K562 (cell line): Measurements from ENCODE around the gene UBN1. TPM values are rescaled to one million over a fixed set of nuclear protein-coding genes. Genes with fewer than 3 reads are reported as not detected.

Experiments used
- ATAC-seq: fragments of 200-7000 bp; cut with Tn5 transposase; 3 replicates; pipeline ENCODE4 v1.9.1; 2020; ENCODE audit warnings: moderate library complexity
- BruUV-seq: library from RNA; stranded (reverse); fragments of 400-500 nt; replicated peaks from 2 replicates; lab custom pipeline; 2021; lab: Mats Ljungman, UMichigan
- CTCF ChIA-PET: fragments of 300-600 bp; formaldehyde crosslinking; extraction: SDS; loops from one replicate; lab custom pipeline; 2021; ENCODE audit warnings: low intra/inter-chr PET ratio; lab: Yijun Ruan, JAX
- POLR2A ChIA-PET: fragments of 300-600, 350-650 bp; sonication (Branson Sonifier 250); formaldehyde crosslinking; extraction: SDS; loops from one replicate; lab custom pipeline; 2021; ENCODE audit warnings: antibody characterized with exemption, inconsistent platforms; lab: Yijun Ruan, JAX
- DNase-seq, 4 experiments: peaks; one replicate each; pipeline versions ENCODE4 v3.0.0 to v3.0.0-alpha.2; 2011 to 2018; ENCODE audit warnings: low spot score in 3 of 4, mixed read lengths in 3 of 4; ENCODE audit errors: extremely low read depth in 1 of 4
- FAIRE-seq: peaks from 2 replicates; lab custom pipeline; 2011; peaks lifted over from hg19 to GRCh38; lab: Jason Lieb, UNC
- H2AFZ ChIP-seq: 2 replicates; pipeline ENCODE4 v1.6.0; 2011; ENCODE audit warnings: low read depth, low read length, control low read depth, inconsistent platforms
- H3K27ac ChIP-seq: fragments of 200-600 bp; 3 replicates; pipeline ENCODE4 v1.8.0; 2011; ENCODE audit warnings: low read depth, mild to moderate bottlenecking, control low read depth, inconsistent platforms, low read length, moderate library complexity, mixed read lengths; ENCODE audit errors: extremely low read depth
- H3K27me3 ChIP-seq, 2 experiments: fragments of 300-600 bp in 1 of 2; 2 replicates in 1 of 2; 3 replicates in 1 of 2; pipeline versions ENCODE4 v1.6.0 to v1.8.0; 2011; ENCODE audit warnings: inconsistent platforms in 2 of 2, low read length in 2 of 2, mild to moderate bottlenecking in 1 of 2, mixed read lengths in 1 of 2, moderate library complexity in 1 of 2; ENCODE audit not compliant: control insufficient read depth in 2 of 2, insufficient read depth in 2 of 2
- H3K36me3 ChIP-seq: fragments of 300-600 bp; 3 replicates; pipeline ENCODE4 v1.8.0; 2011; ENCODE audit warnings: mild to moderate bottlenecking, low read length, inconsistent platforms; ENCODE audit not compliant: control insufficient read depth, insufficient read depth
- H3K4me1 ChIP-seq, 2 experiments: fragments of 200-600 bp in 1 of 2; replicated peaks in 1 of 2; 2 replicates in 1 of 2; 3 replicates in 1 of 2; pipeline versions ENCODE4 v1.5.1 to v1.8.0; 2011; ENCODE audit warnings: inconsistent platforms in 2 of 2, low read length in 2 of 2, mild to moderate bottlenecking in 1 of 2, mixed read lengths in 1 of 2, moderate library complexity in 1 of 2; ENCODE audit not compliant: control insufficient read depth in 2 of 2, insufficient read depth in 2 of 2
- H3K4me2 ChIP-seq: 2 replicates; pipeline ENCODE4 v1.6.1; 2011; ENCODE audit warnings: low read length, control low read depth, inconsistent platforms, mixed read lengths; ENCODE audit not compliant: insufficient read depth
- H3K4me3 ChIP-seq: fragments of 200-600 bp; sonication (generic), shearing (Covaris generic); 2 replicates; pipeline ENCODE4 v1.5.1; 2016; ENCODE audit warnings: control low read depth, inconsistent platforms
- H3K79me2 ChIP-seq: fragments of 200-600 bp; 3 replicates; pipeline ENCODE4 v1.8.0; 2011; ENCODE audit warnings: low read length, inconsistent platforms; ENCODE audit not compliant: control insufficient read depth, insufficient read depth
- H3K9ac ChIP-seq, 2 experiments: 2 replicates each; pipeline versions ENCODE4 v1.6.0 to v1.6.1; 2011; ENCODE audit warnings: low read depth in 2 of 2, low read length in 2 of 2, control low read depth in 1 of 2, inconsistent platforms in 1 of 2, mild to moderate bottlenecking in 1 of 2, mixed read lengths in 1 of 2; ENCODE audit not compliant: insufficient read depth in 1 of 2
- H3K9me1 ChIP-seq: one replicate; pipeline ENCODE4 v1.6.0; 2011; ENCODE audit warnings: inconsistent platforms, mild to moderate bottlenecking, low read length, moderate library complexity; ENCODE audit not compliant: control insufficient read depth, insufficient read depth
- H3K9me3 ChIP-seq: replicated peaks from 2 replicates; pipeline ENCODE4 v1.5.1; 2011; ENCODE audit warnings: low read depth, low read length, inconsistent platforms; ENCODE audit not compliant: control insufficient read depth, insufficient read depth
- H4K20me1 ChIP-seq: replicated peaks from 2 replicates; pipeline ENCODE4 v1.6.1; 2011; ENCODE audit warnings: low read length, inconsistent platforms, mixed read lengths; ENCODE audit not compliant: control insufficient read depth, insufficient read depth
- ATF1 ChIP-seq, 2 experiments: fragments of 450-650 bp in 1 of 2; IDR thresholded peaks; 2 replicates each; pipeline ENCODE4 v1.6.1; 2016; ENCODE audit warnings: missing compliant biosample characterization in 1 of 2, missing genetic modification characterization in 1 of 2
- CCAR2 ChIP-seq: fragments of 200-400 bp; formaldehyde crosslinking; IDR thresholded peaks from 2 replicates; pipeline ENCODE4 v1.6.1; 2017; ENCODE audit warnings: mild to moderate bottlenecking, low read depth, low read length
- CTCF ChIP-seq, 3 experiments: IDR thresholded peaks in 2 of 3; conservative IDR thresholded peaks in 1 of 3; 2 replicates each; pipeline ENCODE4 v1.5.1; 2011 to 2012; ENCODE audit warnings: low read length in 3 of 3, mild to moderate bottlenecking in 3 of 3, control low read depth in 2 of 3, improper control_type of control experiment in 1 of 3, inconsistent platforms in 1 of 3, low read depth in 1 of 3, mixed read lengths in 1 of 3, moderate library complexity in 1 of 3; ENCODE audit not compliant: insufficient read depth in 2 of 3
- RBM22 ChIP-seq: fragments of 200-400 bp; formaldehyde crosslinking; IDR thresholded peaks from 2 replicates; pipeline ENCODE4 v1.6.1; 2018; ENCODE audit warnings: low read length, low read depth; ENCODE audit not compliant: poor library complexity, severe bottlenecking
- RUNX1 ChIP-seq: sonication (generic); IDR thresholded peaks from 2 replicates; pipeline ENCODE4 v1.6.1; 2016; ENCODE audit warnings: antibody characterized with exemption, low read depth
- ZNF408 ChIP-seq: fragments of 250-450 bp; sonication (Bioruptor Pico); IDR thresholded peaks from 2 replicates; pipeline ENCODE4 v1.4.0; 2020; ENCODE audit warnings: low read depth, mild to moderate bottlenecking, moderate library complexity
- WGBS: fragments of 100-300 bp; shearing (Covaris generic); methylation state at CpG from one replicate; pipeline ENCODE4 v1.1.6; 2016; ENCODE audit warnings: low coverage, mixed read lengths; ENCODE audit not compliant: insufficient coverage; ENCODE audit errors: missing lambda C conversion rate; 5-methylcytosine and 5-hydroxymethylcytosine counted together
- in situ Hi-C: fragments of 300-500 bp; cut with MboI; formaldehyde crosslinking; loops from 4 replicates; pipeline ENCODE4 v1.15.0; 2018; ENCODE audit warnings: inconsistent platforms, mixed read lengths
- intact Hi-C: fragments of 100-400 bp; cut with micrococcal nuclease; formaldehyde crosslinking; loops from 2 replicates; pipeline ENCODE4 v1.14.2; 2022
- polyA plus RNA-seq, 8 experiments: library from polyadenylated mRNA; depleted of rRNA in 4 of 8; stranded (reverse) in 5 of 8; unstranded in 3 of 8; fragments of >200 nt; fragmentation: Nextera tagmentation in 2 of 8; fragmentation: Illumina TruSeq in 1 of 8; extraction: Ambion mirVana in 2 of 8; extraction: Trizol in 1 of 8; gene quantifications; 2 replicates each; pipeline versions ENCODE4 v1.2.1 to v1.2.3, GENCODE V29; 2011 to 2014; ENCODE audit warnings: inconsistent platforms in 1 of 8, missing spikeins in 1 of 8
- total RNA-seq, 7 experiments: library from RNA; depleted of rRNA in 6 of 7; stranded (reverse); fragments of >200 nt in 6 of 7; fragmentation: Illumina TruSeq in 2 of 7; extraction: Trizol in 2 of 7; gene quantifications; 2 replicates each; pipeline versions ENCODE4 v1.2.1 to v1.2.3, GENCODE V29; 2011 to 2021; ENCODE audit warnings: low replicate concordance in 1 of 7

The UBN1 gene
- total and polyA plus RNA-seq, 9 of the 15 experiments (the other 6 are each of a cell fraction or from before 2014, with no cell fraction given) = 1.5 to 45.7 (median 20.6) TPM

- Histone ChIP-seq H3K9me3 (no peaks in the 10 kb centered on the region), H3K27me3 (no peaks in the 10 kb centered on the region), H3K9me1 (no peaks in the 10 kb centered on the region), H3K4me3 (no peak overlapping the region), H3K27ac (no peak overlapping the region)
- BruUV-seq = no TSS peak
- in situ Hi-C loops = no loop called here
- no peak for TF ChIP-seq CCAR2
- TF ChIP-seq, all 486 proteins: peak for 0
- Histone ChIP-seq H3K36me3 (peaks cover 78% of the 10 kb centered on the region; the same call in 2 of the 3 replicates), H4K20me1 (no peaks in the 10 kb centered on the region; the same call in 1 of the 2 replicates), H3K9ac (0 out of 4 replicates have a peak overlapping the region, but pooled peaks of 1 of the 2 experiments have one; percentile 36), H3K79me2 (no peaks in the 10 kb centered on the region), H2AFZ (no peak overlapping the region), H3K4me1 (peaks cover 0 to 3% of the 10 kb centered on the region in 2 experiments; a peak in 2 of 5 replicates), H3K4me2 (no peak overlapping the region)
- DNase-seq (no peak), ATAC-seq (no peak), FAIRE-seq (no peak)
- intact Hi-C loops = no loop called here
- CTCF ChIA-PET = no interaction called here
- POLR2A ChIA-PET = interaction anchor here (0.5 to 1.3 kb wide), 2 partner anchors 11 to 217 kb away, joined by 3 to 7 read pairs; partner anchors contain the start of gene ROGDI
Observed at GRCh38 chr16:4814046-4814445, 33.2 kb upstream of the UBN1 start.

GRCh38 chr16:4814542-4815173 lies 32.6 kb upstream of the UBN1 start:
- H3K79me2 ChIP-seq = no peaks in the 10 kb centered on the region
- no peak overlapping the region for H3K27ac ChIP-seq
- H3K36me3 ChIP-seq = peaks cover 78% of the 10 kb centered on the region; the same call in 2 of the 3 replicates
- ATAC-seq (peak; percentile 73), FAIRE-seq (peak; percentile 65), DNase-seq (peak in 2 of 4 experiments; percentile 18 to 24)
- no peaks in the 10 kb centered on the region for H3K27me3 ChIP-seq
- H3K4me1 ChIP-seq = peaks cover 0 to 3% of the 10 kb centered on the region in 2 experiments; a peak in 2 of 5 replicates
- in situ Hi-C loops (no loop called here), intact Hi-C loops (no loop called here)
- H2AFZ ChIP-seq = no peak overlapping the region
- no peaks in the 10 kb centered on the region for H3K9me1 ChIP-seq
- H3K9ac ChIP-seq = 0 out of 4 replicates have a peak overlapping the region, but pooled peaks of 1 of the 2 experiments have one; percentile 36
- POLR2A ChIA-PET = interaction anchor here (1.9 kb wide), 1 partner anchor 10 kb away, joined by 9 read pairs; no protein-coding TSS in a partner anchor
- 74% methylated on average over 16 of the region's 16 CpGs for WGBS
- no peak overlapping the region for H3K4me2 ChIP-seq
- H4K20me1 ChIP-seq = no peaks in the 10 kb centered on the region; the same call in 1 of the 2 replicates
- BruUV-seq = no TSS peak
- no peaks in the 10 kb centered on the region for H3K9me3 ChIP-seq
- no peak overlapping the region for H3K4me3 ChIP-seq
- CTCF ChIA-PET = no interaction called here
- no peak for TF ChIP-seq ATF1 (CRISPR knock-in tag; IDR thresholded peaks at IDR 0.05)
- no peak for TF ChIP-seq ATF1 (tag; IDR thresholded peaks at IDR 0.05)
- peak in 2 of 3 experiments; percentile 5 to 32; a peak in 2 of 6 replicates for TF ChIP-seq CTCF (IDR thresholded peaks at IDR 0.05 in 2 of 3, conservative IDR thresholded peaks at IDR 0.05 in 1 of 3; ENCODE audit: insufficient read depth in 2 of 3, low read depth in 1 of 3, low read length in 3 of 3)
- TF ChIP-seq RUNX1 = no peak
- no peak for TF ChIP-seq ZNF408 (CRISPR knock-in tag)
- TF ChIP-seq RBM22 = no peak
